GM12878 (cell line): ENCODE data around the gene APOL4. TPM values are rescaled to one million over a fixed set of nuclear protein-coding genes. Genes with fewer than 3 reads are reported as not detected.

Experiments
- ATAC-seq: fragments of 200-7000 bp; cut with Tn5 transposase; 3 replicates; pipeline ENCODE4 v1.9.1; 2020; ENCODE audit warnings: mild to moderate bottlenecking, moderate library complexity
- BruUV-seq: library from RNA; stranded (reverse); fragments of 400-500 nt; replicated peaks from 2 replicates; lab custom pipeline; 2021; lab: Mats Ljungman, UMichigan
- CTCF ChIA-PET: fragments of 300-600 bp; sonication (Branson Sonifier 250); formaldehyde crosslinking; extraction: SDS; loops from one replicate; lab custom pipeline; 2021; ENCODE audit warnings: inconsistent platforms; lab: Yijun Ruan, JAX
- POLR2A ChIA-PET: fragments of 350-600 bp; formaldehyde crosslinking; extraction: SDS; loops from one replicate; lab custom pipeline; 2021; ENCODE audit warnings: inconsistent platforms; lab: Charles Lee
- RAD21 ChIA-PET: fragments of 300-600 bp; sonication (Branson Sonifier 250); formaldehyde crosslinking; loops from one replicate; lab custom pipeline; 2023; ENCODE audit warnings: antibody characterized with exemption; ENCODE audit not compliant: unreplicated experiment; lab: Charles Lee
- SMC1A ChIA-PET: fragments of 300-600 bp; sonication (Branson Sonifier 250); formaldehyde crosslinking; loops from one replicate; lab custom pipeline; 2023; ENCODE audit not compliant: unreplicated experiment, uncharacterized antibody; lab: Charles Lee
- DNase-seq: peaks from one replicate; pipeline ENCODE4 v3.0.0-alpha.2; 2011; ENCODE audit warnings: low read depth, low spot score
- FAIRE-seq: peaks from 3 replicates; lab custom pipeline; 2011; peaks lifted over from hg19 to GRCh38; lab: Jason Lieb, UNC
- H2AFZ ChIP-seq: 2 replicates; pipeline ENCODE4 v1.6.0; 2011; ENCODE audit warnings: low read depth, low read length, control low read depth; ENCODE audit not compliant: control insufficient read depth
- H3K27ac ChIP-seq: 2 replicates; pipeline ENCODE4 v1.5.1; 2011; ENCODE audit warnings: control low read depth; ENCODE audit not compliant: control insufficient read depth, insufficient read depth
- H3K27me3 ChIP-seq, 2 experiments: replicated peaks in 1 of 2; 2 replicates each; pipeline versions ENCODE4 v1.6.0 to v1.6.1; 2011; ENCODE audit warnings: low read length in 1 of 2; ENCODE audit not compliant: control insufficient read depth in 2 of 2, insufficient read depth in 2 of 2
- H3K36me3 ChIP-seq, 2 experiments: 2 replicates each; pipeline ENCODE4 v1.5.1; 2011; ENCODE audit warnings: low read length in 1 of 2; ENCODE audit not compliant: control insufficient read depth in 2 of 2, insufficient read depth in 2 of 2
- H3K4me1 ChIP-seq: 2 replicates; pipeline ENCODE4 v1.6.1; 2011; ENCODE audit warnings: mild to moderate bottlenecking, low read length, moderate library complexity, mixed read lengths; ENCODE audit not compliant: control insufficient read depth, insufficient read depth
- H3K4me2 ChIP-seq: 2 replicates; pipeline ENCODE4 v1.6.0; 2011; ENCODE audit warnings: control low read depth; ENCODE audit not compliant: control insufficient read depth, insufficient read depth
- H3K4me3 ChIP-seq: fragments of 200-600 bp; sonication (generic); 2 replicates; pipeline ENCODE4 v1.5.1; 2016
- H3K79me2 ChIP-seq: 2 replicates; pipeline ENCODE4 v1.6.0; 2011; ENCODE audit warnings: low read length; ENCODE audit not compliant: control insufficient read depth, insufficient read depth
- H3K9ac ChIP-seq: 2 replicates; pipeline ENCODE4 v1.8.0; 2011; ENCODE audit warnings: low read length, control low read depth, mixed read lengths; ENCODE audit not compliant: control insufficient read depth, insufficient read depth
- H3K9me3 ChIP-seq: replicated peaks from 3 replicates; pipeline ENCODE4 v1.5.1; 2011; ENCODE audit warnings: mild to moderate bottlenecking, low read length; ENCODE audit not compliant: control insufficient read depth, insufficient read depth
- H4K20me1 ChIP-seq: 2 replicates; pipeline ENCODE4 v1.6.0; 2011; ENCODE audit not compliant: control insufficient read depth, insufficient read depth
- BCL11A ChIP-seq: IDR thresholded peaks from 2 replicates; pipeline ENCODE4 v1.6.1; 2011; ENCODE audit warnings: low read depth, low read length
- CHD1 ChIP-seq: IDR thresholded peaks from 2 replicates; pipeline ENCODE4 v1.6.1; 2012; ENCODE audit warnings: low read depth, low read length, improper control_type of control experiment
- IKZF1 ChIP-seq: fragments of 450-650 bp; conservative IDR thresholded peaks from 2 replicates; pipeline ENCODE4 v1.6.1; 2017; ENCODE audit warnings: antibody characterized with exemption, mild to moderate bottlenecking
- MTA3 ChIP-seq: IDR thresholded peaks from 2 replicates; pipeline ENCODE4 v1.6.1; 2012; ENCODE audit warnings: low read length, inconsistent platforms, borderline replicate concordance
- PKNOX1 ChIP-seq: fragments of 450-650 bp; IDR thresholded peaks from 2 replicates; pipeline ENCODE4 v1.6.1; 2016; ENCODE audit warnings: mild to moderate bottlenecking
- POLR2A ChIP-seq: IDR thresholded peaks from 2 replicates; pipeline ENCODE4 v1.6.1; 2011; ENCODE audit warnings: low read depth, mild to moderate bottlenecking, low read length
- SREBF2 ChIP-seq: IDR thresholded peaks from 2 replicates; pipeline ENCODE4 v1.6.1; 2012; ENCODE audit warnings: mild to moderate bottlenecking, low read length
- WRNIP1 ChIP-seq: IDR thresholded peaks from 2 replicates; pipeline ENCODE4 v1.6.1; 2011; ENCODE audit warnings: low read depth, low read length, improper control_type of control experiment, borderline replicate concordance
- ZBTB33 ChIP-seq: fragments of 450-650 bp; IDR thresholded peaks from 2 replicates; pipeline ENCODE4 v1.6.1; 2017; ENCODE audit warnings: mild to moderate bottlenecking
- whole genome bisulfite sequencing: methylation state at CpG from one replicate; pipeline ENCODE4 v1.1.6; 2016; ENCODE audit warnings: low lambda C conversion rate; ENCODE audit not compliant: insufficient replicate concordance, insufficient coverage; ENCODE audit errors: missing lambda C conversion rate; 5-methylcytosine and 5-hydroxymethylcytosine counted together
- in situ Hi-C: fragments of 300-500 bp; cut with MboI; formaldehyde crosslinking; loops from 9 replicates; pipeline ENCODE4 v1.14.3; 2018; ENCODE audit warnings: mixed read lengths
- intact Hi-C: fragments of 100-400 bp; cut with micrococcal nuclease; formaldehyde crosslinking; loops from one replicate; pipeline ENCODE4 v1.14.2; 2022; ENCODE audit not compliant: unreplicated experiment
- polyA plus RNA-seq, 11 experiments: library from polyadenylated mRNA; depleted of rRNA in 4 of 11; unstranded in 6 of 11; stranded (reverse) in 5 of 11; fragments of >200 nt; fragmentation: Nextera tagmentation in 4 of 11; fragmentation: Illumina TruSeq in 1 of 11; extraction: Ambion mirVana in 4 of 11; extraction: Trizol in 1 of 11; gene quantifications; 1 replicate in 1 of 11; 2 replicates in 10 of 11; pipeline versions ENCODE4 v1.2.1 to v1.2.3, GENCODE V29; 2011 to 2016; ENCODE audit warnings: inconsistent platforms in 2 of 11, missing spikeins in 2 of 11, low read depth in 1 of 11
- total RNA-seq, 4 experiments: library from RNA; depleted of rRNA in 3 of 4; stranded (reverse); fragments of >200 nt in 3 of 4; fragmentation: Illumina TruSeq in 1 of 4; extraction: Trizol in 1 of 4; gene quantifications; 2 replicates each; pipeline versions ENCODE4 v1.2.1 to v1.2.3, GENCODE V29; 2013 to 2021
- TF ChIP-seq, protein P1 (sequence below): IDR thresholded peaks from 2 replicates; pipeline ENCODE4 v1.6.1; 2011; ENCODE audit warnings: low read depth, low read length, improper control_type of control experiment, borderline replicate concordance
- TF ChIP-seq, protein P2 (sequence below): fragments of 450-650 bp; IDR thresholded peaks from 2 replicates; pipeline ENCODE4 v1.6.1; 2017; ENCODE audit warnings: mild to moderate bottlenecking, low read depth, inconsistent platforms; ENCODE audit not compliant: poor library complexity, severe bottlenecking

The APOL4 gene
- total and polyA plus RNA-seq, 10 of the 15 experiments (the other 5 are each of a cell fraction or from before 2014, with no cell fraction given), result 0.03 to 0.24 (median 0.19) TPM; not detected in 7

DNA sequence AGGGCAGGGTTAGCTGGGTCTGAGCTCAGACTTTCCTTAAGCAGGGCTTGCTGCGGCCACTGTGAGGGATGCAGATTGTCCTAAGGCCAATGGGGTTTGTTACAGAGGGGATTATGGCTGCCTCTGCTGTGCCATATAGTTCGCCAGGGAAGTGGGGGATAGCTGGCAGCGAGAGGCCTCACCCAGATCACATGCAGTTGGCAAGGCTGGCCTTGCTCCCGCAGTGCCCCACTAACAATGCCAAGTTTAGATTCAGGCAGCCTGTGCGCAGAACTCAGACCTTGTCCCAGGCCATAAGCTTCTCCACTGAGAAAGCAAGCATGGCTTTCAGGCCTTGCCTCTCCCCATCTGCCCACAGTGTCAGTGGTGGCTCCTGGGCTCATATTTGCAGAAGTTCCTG is 42.4 kb upstream of the APOL4 start:
- RAD21 ChIA-PET, result interaction anchor here (1.4 kb wide), 1 partner anchor 49 kb away, joined by 3 read pairs; no protein-coding TSS in a partner anchor
- Histone ChIP-seq H3K4me2 (no peak overlapping the region), H3K4me3 (no peak overlapping the region), H3K4me1 (peaks cover 5% of the 10 kb centered on the region), H3K79me2 (peaks cover 5% of the 10 kb centered on the region)
- CTCF ChIA-PET, result interaction anchor here (0.9 to 1.2 kb wide), 2 partner anchors 9 to 42 kb away, joined by 3 to 4 read pairs; partner anchors contain the start of gene APOL1
- SMC1A ChIA-PET, result interaction anchor here (1.5 to 1.7 kb wide), 3 partner anchors 9 to 81 kb away, joined by 4 to 11 read pairs (median 6); partner anchors contain the start of gene APOL1
- no peak for ATAC-seq
- in situ Hi-C loops, result no loop called here
- TF ChIP-seq SREBF2 (no peak), BCL11A (no peak), IKZF1 (no peak), WRNIP1 (no peak), POLR2A (no peak), CHD1 (no peak), MTA3 (no peak), ZBTB33 (no peak), PKNOX1 (no peak)
- TF ChIP-seq, protein P1, sequence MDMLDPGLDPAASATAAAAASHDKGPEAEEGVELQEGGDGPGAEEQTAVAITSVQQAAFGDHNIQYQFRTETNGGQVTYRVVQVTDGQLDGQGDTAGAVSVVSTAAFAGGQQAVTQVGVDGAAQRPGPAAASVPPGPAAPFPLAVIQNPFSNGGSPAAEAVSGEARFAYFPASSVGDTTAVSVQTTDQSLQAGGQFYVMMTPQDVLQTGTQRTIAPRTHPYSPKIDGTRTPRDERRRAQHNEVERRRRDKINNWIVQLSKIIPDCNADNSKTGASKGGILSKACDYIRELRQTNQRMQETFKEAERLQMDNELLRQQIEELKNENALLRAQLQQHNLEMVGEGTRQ, result no peak
- TF ChIP-seq, protein P2, sequence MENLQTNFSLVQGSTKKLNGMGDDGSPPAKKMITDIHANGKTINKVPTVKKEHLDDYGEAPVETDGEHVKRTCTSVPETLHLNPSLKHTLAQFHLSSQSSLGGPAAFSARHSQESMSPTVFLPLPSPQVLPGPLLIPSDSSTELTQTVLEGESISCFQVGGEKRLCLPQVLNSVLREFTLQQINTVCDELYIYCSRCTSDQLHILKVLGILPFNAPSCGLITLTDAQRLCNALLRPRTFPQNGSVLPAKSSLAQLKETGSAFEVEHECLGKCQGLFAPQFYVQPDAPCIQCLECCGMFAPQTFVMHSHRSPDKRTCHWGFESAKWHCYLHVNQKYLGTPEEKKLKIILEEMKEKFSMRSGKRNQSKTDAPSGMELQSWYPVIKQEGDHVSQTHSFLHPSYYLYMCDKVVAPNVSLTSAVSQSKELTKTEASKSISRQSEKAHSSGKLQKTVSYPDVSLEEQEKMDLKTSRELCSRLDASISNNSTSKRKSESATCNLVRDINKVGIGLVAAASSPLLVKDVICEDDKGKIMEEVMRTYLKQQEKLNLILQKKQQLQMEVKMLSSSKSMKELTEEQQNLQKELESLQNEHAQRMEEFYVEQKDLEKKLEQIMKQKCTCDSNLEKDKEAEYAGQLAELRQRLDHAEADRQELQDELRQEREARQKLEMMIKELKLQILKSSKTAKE, result no peak
- TF ChIP-seq, all 136 proteins: peak for 0
- H2AFZ ChIP-seq, result no peak overlapping the region
- intact Hi-C loops, result no loop called here
- POLR2A ChIA-PET, result interaction anchor here (1.5 kb wide), 1 partner anchor 10 kb away, joined by 9 read pairs; the partner anchor contains the start of gene APOL1
- DNase-seq, result no peak
- BruUV-seq, result no TSS peak
- H4K20me1 ChIP-seq, result no peaks in the 10 kb centered on the region
- no peak overlapping the region for H3K27ac ChIP-seq
- H3K27me3 ChIP-seq, result no peaks in the 10 kb centered on the region
- H3K9me3 ChIP-seq, result no peaks in the 10 kb centered on the region
- no peak for FAIRE-seq
- H3K36me3 ChIP-seq, result no peaks in the 10 kb centered on the region
- H3K9ac ChIP-seq, result no peak overlapping the region
- WGBS, result 60% methylated on average over 5 of the region's 5 CpGs
